ENCODE results near the gene DEDD2. TPM values are rescaled to one million over a fixed set of nuclear protein-coding genes. Genes with fewer than 3 reads are reported as not detected.

DEDD2 gene
- total RNA-seq, 1 experiment from 2014 or later, result 23.9 TPM

- in situ Hi-C loops (cut with HindIII; ENCODE audit: low pct_unique_long_range_greater_than_20kb, low sequenced_read_pairs), result no loop called here
- DNase-seq (ENCODE audit: low read depth, low spot score), result no peak
Measured at GRCh38 chr19:42161616-42162263, 55.7 kb downstream of the DEDD2 start.

- no peak for DNase-seq (ENCODE audit: low read depth, low spot score)
- in situ Hi-C loops (cut with HindIII; ENCODE audit: low pct_unique_long_range_greater_than_20kb, low sequenced_read_pairs), result no loop called here
Measured at GRCh38 chr19:42159942-42160341, 57.5 kb downstream of the DEDD2 start.

GRCh38 chr19:42158926-42159325 lies 58.6 kb downstream of the DEDD2 start:
- in situ Hi-C loops (cut with HindIII; ENCODE audit: low pct_unique_long_range_greater_than_20kb, low sequenced_read_pairs), result no loop called here
- DNase-seq (ENCODE audit: low read depth, low spot score), result no peak

GRCh38 chr19:42156571-42156970 lies 60.9 kb downstream of the DEDD2 start:
- in situ Hi-C loops (cut with HindIII; ENCODE audit: low pct_unique_long_range_greater_than_20kb, low sequenced_read_pairs), result no loop called here
- DNase-seq (ENCODE audit: low read depth, low spot score), result no peak

GRCh38 chr19:42155796-42156195 lies 61.7 kb downstream of the DEDD2 start:
- no peak for DNase-seq (ENCODE audit: low read depth, low spot score)
- in situ Hi-C loops (cut with HindIII; ENCODE audit: low pct_unique_long_range_greater_than_20kb, low sequenced_read_pairs), result no loop called here

GRCh38 chr19:42154471-42155323 lies 62.8 kb downstream of the DEDD2 start:
- no peak for DNase-seq (ENCODE audit: low read depth, low spot score)

GRCh38 chr19:42153672-42154433 lies 63.6 kb downstream of the DEDD2 start:
- in situ Hi-C loops (cut with HindIII; ENCODE audit: low pct_unique_long_range_greater_than_20kb, low sequenced_read_pairs), result no loop called here
- DNase-seq (ENCODE audit: low read depth, low spot score), result no peak

More at GRCh38 chr19:42154471-42155323, 62.8 kb downstream of the DEDD2 start:
- in situ Hi-C loops (cut with HindIII; ENCODE audit: low pct_unique_long_range_greater_than_20kb, low sequenced_read_pairs), result no loop called here

GRCh38 chr19:42152910-42153671 lies 64.4 kb downstream of the DEDD2 start:
- no peak for DNase-seq (ENCODE audit: low read depth, low spot score)
- in situ Hi-C loops (cut with HindIII; ENCODE audit: low pct_unique_long_range_greater_than_20kb, low sequenced_read_pairs), result no loop called here

GRCh38 chr19:42151782-42152684 lies 65.4 kb downstream of the DEDD2 start:
- in situ Hi-C loops (cut with HindIII; ENCODE audit: low pct_unique_long_range_greater_than_20kb, low sequenced_read_pairs), result no loop called here
- no peak for DNase-seq (ENCODE audit: low read depth, low spot score)

- in situ Hi-C loops (cut with HindIII; ENCODE audit: low pct_unique_long_range_greater_than_20kb, low sequenced_read_pairs), result no loop called here
- DNase-seq (ENCODE audit: low read depth, low spot score), result no peak
Measured at GRCh38 chr19:42150911-42151361, 66.5 kb downstream of the DEDD2 start.

- DNase-seq (ENCODE audit: low read depth, low spot score), result no peak
- in situ Hi-C loops (cut with HindIII; ENCODE audit: low pct_unique_long_range_greater_than_20kb, low sequenced_read_pairs), result no loop called here
Measured at GRCh38 chr19:42150364-42150763, 67.1 kb downstream of the DEDD2 start.

GRCh38 chr19:42149447-42150202 lies 67.9 kb downstream of the DEDD2 start:
- in situ Hi-C loops (cut with HindIII; ENCODE audit: low pct_unique_long_range_greater_than_20kb, low sequenced_read_pairs), result no loop called here
- no peak for DNase-seq (ENCODE audit: low read depth, low spot score)

Other genes starting within 250 kb of the DEDD2 start
- 1.2 and 2.7 TPM in 2 replicates for gene ATP1A3, start 223.4 kb downstream of the DEDD2 start, total RNA-seq (2014; rRNA removed; shearing (Covaris generic))
- gene GRIK5, start 147.5 kb downstream of the DEDD2 start, total RNA-seq (2014; rRNA removed; shearing (Covaris generic)), result not detected in 2 replicates
- 11.9 and 13.8 TPM in 2 replicates for gene ZNF574, start 141.5 kb downstream of the DEDD2 start, total RNA-seq (2014; rRNA removed; shearing (Covaris generic))
- gene POU2F2, start 85.2 kb downstream of the DEDD2 start, total RNA-seq (2014; rRNA removed; shearing (Covaris generic)), result not detected in 2 replicates
- gene ZNF526, start 2.6 kb upstream of the DEDD2 start, total RNA-seq (2014; rRNA removed; shearing (Covaris generic)), result 6.8 and 8.9 TPM in 2 replicates
- 18.7 and 19.0 TPM in 2 replicates for gene GSK3A, start 24.9 kb upstream of the DEDD2 start, total RNA-seq (2014; rRNA removed; shearing (Covaris generic))
- gene ERF, start 37.5 kb upstream of the DEDD2 start, total RNA-seq (2014; rRNA removed; shearing (Covaris generic)), result 25.5 and 32.7 TPM in 2 replicates
- 5.2 and 11.3 TPM in 2 replicates for gene CIC, start 51.6 kb upstream of the DEDD2 start, total RNA-seq (2014; rRNA removed; shearing (Covaris generic))
- gene PRR19, start 84.5 kb upstream of the DEDD2 start, total RNA-seq (2014; rRNA removed; shearing (Covaris generic)), result 1.1 and 1.2 TPM in 2 replicates
- gene PAFAH1B3, start 84.9 kb upstream of the DEDD2 start, total RNA-seq (2014; rRNA removed; shearing (Covaris generic)), result 45.4 and 50.9 TPM in 2 replicates
- 0.51 and 0.98 TPM in 2 replicates for gene TMEM145, start 95.6 kb upstream of the DEDD2 start, total RNA-seq (2014; rRNA removed; shearing (Covaris generic))
- gene MEGF8, start 108.0 kb upstream of the DEDD2 start, total RNA-seq (2014; rRNA removed; shearing (Covaris generic)), result 8.8 and 8.9 TPM in 2 replicates
- 0.77 TPM in 1 of 2 replicates, not detected in the other for gene CNFN, start 172.6 kb upstream of the DEDD2 start, total RNA-seq (2014; rRNA removed; shearing (Covaris generic))
- not detected in 2 replicates for gene LIPE, start 209.7 kb upstream of the DEDD2 start, total RNA-seq (2014; rRNA removed; shearing (Covaris generic))
- 0.34 TPM in 1 of 2 replicates, not detected in the other for gene CXCL17, start 225.3 kb upstream of the DEDD2 start, total RNA-seq (2014; rRNA removed; shearing (Covaris generic))

Data from SK-MEL-5 (cell line).